ENCODE measurements around the gene TECR. TPM values are rescaled to one million over a fixed set of nuclear protein-coding genes. Genes with fewer than 3 reads are reported as not detected.

The TECR gene
- total RNA-seq, 1 experiment from 2014 or later = 232 TPM

DNA sequence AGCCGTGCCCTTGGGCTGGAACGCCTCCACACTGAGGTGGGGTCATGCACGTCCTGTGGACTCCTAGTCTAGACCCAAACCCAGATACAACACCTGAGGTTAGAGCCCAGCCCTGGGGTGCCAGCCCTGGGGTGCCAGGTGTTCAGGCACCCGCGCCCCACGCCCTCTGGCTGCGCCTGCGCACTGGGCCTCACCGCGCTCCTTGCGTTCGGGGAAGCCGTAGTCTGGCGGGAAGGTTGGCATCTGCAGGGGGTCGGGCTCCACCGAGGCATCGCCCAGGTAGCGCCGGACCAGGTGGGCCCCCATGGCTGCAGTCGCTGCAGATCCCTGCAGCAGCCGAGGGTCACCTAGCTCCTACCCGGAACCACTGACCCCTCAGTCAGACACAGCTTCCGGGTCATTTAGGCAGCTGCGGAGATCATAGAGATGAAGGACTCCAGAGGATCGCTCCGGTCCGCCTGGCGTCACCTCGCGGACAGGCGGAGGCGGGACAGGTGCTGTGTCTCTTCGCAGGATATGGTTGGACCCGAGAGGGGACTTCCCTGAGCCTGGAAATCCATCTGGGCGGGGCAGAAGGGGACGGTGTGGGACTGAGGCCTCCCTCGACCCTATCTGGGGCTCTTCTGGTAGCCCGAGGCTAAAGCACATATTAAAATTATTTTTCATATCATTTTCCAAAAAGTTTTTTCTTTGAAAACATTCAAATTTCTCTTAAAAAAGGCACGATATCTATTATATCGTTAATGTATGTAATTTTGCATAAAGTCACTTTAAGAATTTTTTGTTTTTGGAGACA, 42.5 kb downstream of the TECR start, which contains the start of gene NDUFB7:
Gene NDUFB7, minus strand, starts transcription at position 372 of the 796 bp plus-strand sequence. Its CDS starts 66 bp downstream, at position 306.
- H4K20me1 ChIP-seq (ENCODE audit: insufficient read depth) = no peaks in the 10 kb centered on the region
- BruUV-seq (replicated peaks) = TSS peak; percentile 80
- POLR2A ChIA-PET = interaction anchor here (0.6 to 4.8 kb wide), 7 partner anchors 15 to 1038 kb away, joined by 3 to 22 read pairs (median 4); partner anchors contain the start of genes DNAJB1 and ZNF333
- peak within 1 kb of the TSS; percentile 95 for H3K4me2 ChIP-seq (ENCODE audit: low read length)
- ATAC-seq (peak; percentile 89), DNase-seq (ENCODE audit: low read depth, low spot score) (peak; percentile 96)
- peak within 1 kb of the TSS; percentile 87 for H3K27ac ChIP-seq (ENCODE audit: low read depth, low read length)
- CTCF ChIA-PET = interaction anchor here (0.5 to 4.9 kb wide), 7 partner anchors 12 to 520 kb away, joined by 3 to 120 read pairs (median 3); partner anchors contain the start of gene ZNF333
- H3K36me3 ChIP-seq (ENCODE audit: control insufficient read depth in 1 of 2, insufficient read depth in 2 of 2, low read length in 2 of 2) = no peaks in the 10 kb centered on the region; a peak in 1 of 4 replicates
- RAD21 ChIA-PET (ENCODE audit: low non-redundant PET in 1 of 2, low total read pairs in 2 of 2, uncharacterized antibody in 2 of 2, unreplicated experiment in 2 of 2) = interaction anchor here in 1 of 2 experiments (0.7 to 2.6 kb wide), 3 partner anchors 52 to 115 kb away, joined by 4 to 11 read pairs (median 5); partner anchors contain the start of gene DNAJB1
- intact Hi-C loops (cut with micrococcal nuclease) = no loop called here
- peak within 1 kb of the TSS; percentile 90 for H2AFZ ChIP-seq (ENCODE audit: low read depth, low read length, poor library complexity, severe bottlenecking)
- H3K4me3 ChIP-seq (replicated peaks in 1 of 2; ENCODE audit: low read depth in 1 of 2, low read length in 2 of 2) = peak within 1 kb of the TSS; percentile 96 to 99
- H3K9me3 ChIP-seq (ENCODE audit: control insufficient read depth in 1 of 2, insufficient read depth in 1 of 2, low read depth in 1 of 2, low read length in 2 of 2) = no peaks in the 10 kb centered on the region
- peak within 1 kb of the TSS; percentile 83 for H3K9ac ChIP-seq (ENCODE audit: low read length)
- no peaks in the 10 kb centered on the region for H3K9me2 ChIP-seq (ENCODE audit: insufficient read depth)
- peaks cover 39% of the 10 kb centered on the region for H3K79me2 ChIP-seq (ENCODE audit: insufficient read depth, low read length)
- H3K27me3 ChIP-seq (ENCODE audit: insufficient read depth, low read length) = no peaks in the 10 kb centered on the region
- H3K4me1 ChIP-seq (ENCODE audit: control insufficient read depth in 1 of 2, insufficient read depth in 2 of 2, low read length in 2 of 2) = peaks cover 7 to 24% of the 10 kb centered on the region in 2 experiments; a peak in 3 of 4 replicates
- TF ChIP-seq POLR2AphosphoS5 (IDR thresholded peaks at IDR 0.05; ENCODE audit: low read depth, low read length) (peak; percentile 79), YY1 (IDR thresholded peaks at IDR 0.05; ENCODE audit: extremely low read depth, insufficient replicate concordance, low read depth, low read length) (peak; percentile 79), RAD21 (IDR thresholded peaks at IDR 0.05; ENCODE audit: low read depth) (no peak), CEBPB (IDR thresholded peaks at IDR 0.05; ENCODE audit: low read depth) (no peak), EGR1 (IDR thresholded peaks at IDR 0.05; ENCODE audit: low read depth) (peak; percentile 39; the same call in 1 of the 2 replicates), SRF (IDR thresholded peaks at IDR 0.05; ENCODE audit: low read depth) (no peak), ELF1 (IDR thresholded peaks at IDR 0.05; ENCODE audit: borderline replicate concordance, low read depth) (no peak; the same call in 1 of the 2 replicates), ZNF274 (IDR thresholded peaks at IDR 0.05; ENCODE audit: low read depth, low read length) (no peak), TCF7L2 (IDR thresholded peaks at IDR 0.05; ENCODE audit: borderline replicate concordance, extremely low read depth, insufficient read depth, insufficient read length) (no peak), SP1 (IDR thresholded peaks at IDR 0.05; ENCODE audit: low read depth) (no peak), SIN3A (IDR thresholded peaks at IDR 0.05; ENCODE audit: low read depth) (peak; percentile 45; the same call in 1 of the 2 replicates)
- TF ChIP-seq, protein P1, sequence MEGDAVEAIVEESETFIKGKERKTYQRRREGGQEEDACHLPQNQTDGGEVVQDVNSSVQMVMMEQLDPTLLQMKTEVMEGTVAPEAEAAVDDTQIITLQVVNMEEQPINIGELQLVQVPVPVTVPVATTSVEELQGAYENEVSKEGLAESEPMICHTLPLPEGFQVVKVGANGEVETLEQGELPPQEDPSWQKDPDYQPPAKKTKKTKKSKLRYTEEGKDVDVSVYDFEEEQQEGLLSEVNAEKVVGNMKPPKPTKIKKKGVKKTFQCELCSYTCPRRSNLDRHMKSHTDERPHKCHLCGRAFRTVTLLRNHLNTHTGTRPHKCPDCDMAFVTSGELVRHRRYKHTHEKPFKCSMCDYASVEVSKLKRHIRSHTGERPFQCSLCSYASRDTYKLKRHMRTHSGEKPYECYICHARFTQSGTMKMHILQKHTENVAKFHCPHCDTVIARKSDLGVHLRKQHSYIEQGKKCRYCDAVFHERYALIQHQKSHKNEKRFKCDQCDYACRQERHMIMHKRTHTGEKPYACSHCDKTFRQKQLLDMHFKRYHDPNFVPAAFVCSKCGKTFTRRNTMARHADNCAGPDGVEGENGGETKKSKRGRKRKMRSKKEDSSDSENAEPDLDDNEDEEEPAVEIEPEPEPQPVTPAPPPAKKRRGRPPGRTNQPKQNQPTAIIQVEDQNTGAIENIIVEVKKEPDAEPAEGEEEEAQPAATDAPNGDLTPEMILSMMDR (IDR thresholded peaks at IDR 0.05 in 2 of 3, conservative IDR thresholded peaks at IDR 0.05 in 1 of 3; ENCODE audit: borderline replicate concordance in 1 of 3, insufficient read depth in 1 of 3, low read depth in 2 of 3, low read length in 2 of 3) = peak; percentile 64 to 74 (median 69)
- TF ChIP-seq, protein P2, sequence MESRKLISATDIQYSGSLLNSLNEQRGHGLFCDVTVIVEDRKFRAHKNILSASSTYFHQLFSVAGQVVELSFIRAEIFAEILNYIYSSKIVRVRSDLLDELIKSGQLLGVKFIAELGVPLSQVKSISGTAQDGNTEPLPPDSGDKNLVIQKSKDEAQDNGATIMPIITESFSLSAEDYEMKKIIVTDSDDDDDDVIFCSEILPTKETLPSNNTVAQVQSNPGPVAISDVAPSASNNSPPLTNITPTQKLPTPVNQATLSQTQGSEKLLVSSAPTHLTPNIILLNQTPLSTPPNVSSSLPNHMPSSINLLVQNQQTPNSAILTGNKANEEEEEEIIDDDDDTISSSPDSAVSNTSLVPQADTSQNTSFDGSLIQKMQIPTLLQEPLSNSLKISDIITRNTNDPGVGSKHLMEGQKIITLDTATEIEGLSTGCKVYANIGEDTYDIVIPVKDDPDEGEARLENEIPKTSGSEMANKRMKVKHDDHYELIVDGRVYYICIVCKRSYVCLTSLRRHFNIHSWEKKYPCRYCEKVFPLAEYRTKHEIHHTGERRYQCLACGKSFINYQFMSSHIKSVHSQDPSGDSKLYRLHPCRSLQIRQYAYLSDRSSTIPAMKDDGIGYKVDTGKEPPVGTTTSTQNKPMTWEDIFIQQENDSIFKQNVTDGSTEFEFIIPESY (IDR thresholded peaks at IDR 0.05; ENCODE audit: extremely low read depth, insufficient replicate concordance, low read length) = no peak
- TF ChIP-seq, protein P3, sequence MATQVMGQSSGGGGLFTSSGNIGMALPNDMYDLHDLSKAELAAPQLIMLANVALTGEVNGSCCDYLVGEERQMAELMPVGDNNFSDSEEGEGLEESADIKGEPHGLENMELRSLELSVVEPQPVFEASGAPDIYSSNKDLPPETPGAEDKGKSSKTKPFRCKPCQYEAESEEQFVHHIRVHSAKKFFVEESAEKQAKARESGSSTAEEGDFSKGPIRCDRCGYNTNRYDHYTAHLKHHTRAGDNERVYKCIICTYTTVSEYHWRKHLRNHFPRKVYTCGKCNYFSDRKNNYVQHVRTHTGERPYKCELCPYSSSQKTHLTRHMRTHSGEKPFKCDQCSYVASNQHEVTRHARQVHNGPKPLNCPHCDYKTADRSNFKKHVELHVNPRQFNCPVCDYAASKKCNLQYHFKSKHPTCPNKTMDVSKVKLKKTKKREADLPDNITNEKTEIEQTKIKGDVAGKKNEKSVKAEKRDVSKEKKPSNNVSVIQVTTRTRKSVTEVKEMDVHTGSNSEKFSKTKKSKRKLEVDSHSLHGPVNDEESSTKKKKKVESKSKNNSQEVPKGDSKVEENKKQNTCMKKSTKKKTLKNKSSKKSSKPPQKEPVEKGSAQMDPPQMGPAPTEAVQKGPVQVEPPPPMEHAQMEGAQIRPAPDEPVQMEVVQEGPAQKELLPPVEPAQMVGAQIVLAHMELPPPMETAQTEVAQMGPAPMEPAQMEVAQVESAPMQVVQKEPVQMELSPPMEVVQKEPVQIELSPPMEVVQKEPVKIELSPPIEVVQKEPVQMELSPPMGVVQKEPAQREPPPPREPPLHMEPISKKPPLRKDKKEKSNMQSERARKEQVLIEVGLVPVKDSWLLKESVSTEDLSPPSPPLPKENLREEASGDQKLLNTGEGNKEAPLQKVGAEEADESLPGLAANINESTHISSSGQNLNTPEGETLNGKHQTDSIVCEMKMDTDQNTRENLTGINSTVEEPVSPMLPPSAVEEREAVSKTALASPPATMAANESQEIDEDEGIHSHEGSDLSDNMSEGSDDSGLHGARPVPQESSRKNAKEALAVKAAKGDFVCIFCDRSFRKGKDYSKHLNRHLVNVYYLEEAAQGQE (IDR thresholded peaks at IDR 0.05; ENCODE audit: low read depth) = no peak
- TF ChIP-seq, protein P4, sequence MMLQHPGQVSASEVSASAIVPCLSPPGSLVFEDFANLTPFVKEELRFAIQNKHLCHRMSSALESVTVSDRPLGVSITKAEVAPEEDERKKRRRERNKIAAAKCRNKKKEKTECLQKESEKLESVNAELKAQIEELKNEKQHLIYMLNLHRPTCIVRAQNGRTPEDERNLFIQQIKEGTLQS (IDR thresholded peaks at IDR 0.05) = no peak
- TF ChIP-seq, protein P5, sequence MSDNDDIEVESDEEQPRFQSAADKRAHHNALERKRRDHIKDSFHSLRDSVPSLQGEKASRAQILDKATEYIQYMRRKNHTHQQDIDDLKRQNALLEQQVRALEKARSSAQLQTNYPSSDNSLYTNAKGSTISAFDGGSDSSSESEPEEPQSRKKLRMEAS (IDR thresholded peaks at IDR 0.05) = peak; percentile 83; the same call in 1 of the 2 replicates
